Activated CD4-positive, alpha-beta memory T cell treated with anti-CD3 and anti-CD28 coated beads for 36 hours (primary cell): ENCODE data around the gene SETD9. TPM values are rescaled to one million over a fixed set of nuclear protein-coding genes. Genes with fewer than 3 reads are reported as not detected.

Experiments
- CTCF ChIA-PET: fragments of 350-600 bp; sonication (Branson Sonifier 250); formaldehyde crosslinking; loops from one replicate; lab custom pipeline; 2021; ENCODE audit warnings: antibody characterized with exemption, inconsistent platforms; lab: Charles Lee
- POLR2A ChIA-PET: fragments of 350-600 bp; sonication (Branson Sonifier 250); formaldehyde crosslinking; loops from one replicate; lab custom pipeline; 2021; ENCODE audit warnings: antibody characterized with exemption; lab: Charles Lee
- DNase-seq: peaks from one replicate; pipeline ENCODE4 v3.0.0-alpha.2; 2020
- H3K27ac Mint-ChIP-seq: one replicate; pipeline ENCODE4 v1.8.0; 2021; ENCODE audit warnings: mixed read lengths
- H3K27me3 Mint-ChIP-seq: one replicate; pipeline ENCODE4 v1.8.0; 2021; ENCODE audit warnings: mixed read lengths
- H3K36me3 Mint-ChIP-seq: one replicate; pipeline ENCODE4 v1.8.0; 2021; ENCODE audit warnings: mixed read lengths
- H3K4me1 Mint-ChIP-seq: one replicate; pipeline ENCODE4 v1.8.0; 2021; ENCODE audit warnings: low read depth, mixed read lengths
- H3K4me3 Mint-ChIP-seq: one replicate; pipeline ENCODE4 v1.8.0; 2021; ENCODE audit warnings: mild to moderate bottlenecking, mixed read lengths
- H3K9me3 Mint-ChIP-seq: one replicate; pipeline ENCODE4 v1.8.0; 2021; ENCODE audit warnings: mixed read lengths
- intact Hi-C: fragments of 100-400 bp; cut with micrococcal nuclease; formaldehyde crosslinking; loops from one replicate; pipeline ENCODE4 v1.15.1; 2023
- total RNA-seq, 2 experiments: library from RNA; stranded (reverse); gene quantifications; one replicate each; pipeline ENCODE4 v1.2.3, GENCODE V29; 2021

SETD9 gene
- total RNA-seq, 2 experiments from 2014 or later, result 5.1 to 7.4 TPM

GRCh38 chr5:56941981-56942380 lies 32.6 kb downstream of the SETD9 start:
- H3K36me3 Mint-ChIP-seq, result peaks cover 40% of the 10 kb centered on the region

GRCh38 chr5:56947052-56947451 lies 37.7 kb downstream of the SETD9 start:
- H3K4me3 Mint-ChIP-seq, result no peak overlapping the region
- peaks cover 11% of the 10 kb centered on the region for H3K4me1 Mint-ChIP-seq
- H3K27me3 Mint-ChIP-seq, result no peaks in the 10 kb centered on the region
- ChIA-PET POLR2A (no interaction called here), CTCF (interaction anchor here (0.9 kb wide), 1 partner anchor 277 kb away, joined by 4 read pairs; no protein-coding TSS in a partner anchor)
- H3K27ac Mint-ChIP-seq, result no peak overlapping the region
- no peak for DNase-seq
- intact Hi-C loops, result no loop called here
- H3K36me3 Mint-ChIP-seq, result peaks cover 24% of the 10 kb centered on the region
- no peaks in the 10 kb centered on the region for H3K9me3 Mint-ChIP-seq

More at GRCh38 chr5:56941981-56942380, 32.6 kb downstream of the SETD9 start:
- Mint-ChIP-seq H3K27ac (no peak overlapping the region), H3K4me3 (no peak overlapping the region), H3K27me3 (no peaks in the 10 kb centered on the region), H3K4me1 (no peaks in the 10 kb centered on the region), H3K9me3 (no peaks in the 10 kb centered on the region)
- no peak for DNase-seq
- intact Hi-C loops, result no loop called here
- POLR2A ChIA-PET, result no interaction called here
- CTCF ChIA-PET, result no interaction called here

GRCh38 chr5:56950626-56951125 lies 41.3 kb downstream of the SETD9 start:
- peak; percentile 67 for DNase-seq
- peak overlapping the region; percentile 69 for H3K27ac Mint-ChIP-seq
- peaks cover 15% of the 10 kb centered on the region for H3K4me1 Mint-ChIP-seq
- H3K4me3 Mint-ChIP-seq, result peak overlapping the region; percentile 96
- H3K27me3 Mint-ChIP-seq, result peaks cover 11% of the 10 kb centered on the region
- CTCF ChIA-PET, result interaction anchor here (0.6 to 1.7 kb wide), 6 partner anchors 50 to 609 kb away, joined by 3 to 10 read pairs (median 4); no protein-coding TSS in a partner anchor
- peaks cover 8% of the 10 kb centered on the region for H3K36me3 Mint-ChIP-seq
- POLR2A ChIA-PET, result interaction anchor here (0.7 to 1.6 kb wide), 2 partner anchors 40 to 222 kb away, joined by 3 to 13 read pairs; no protein-coding TSS in a partner anchor
- intact Hi-C loops, result loop anchor here (5.0 kb wide), 1 partner anchor 133 kb away; the partner anchor contains the start of gene MAP3K1
- H3K9me3 Mint-ChIP-seq, result no peaks in the 10 kb centered on the region

DNA sequence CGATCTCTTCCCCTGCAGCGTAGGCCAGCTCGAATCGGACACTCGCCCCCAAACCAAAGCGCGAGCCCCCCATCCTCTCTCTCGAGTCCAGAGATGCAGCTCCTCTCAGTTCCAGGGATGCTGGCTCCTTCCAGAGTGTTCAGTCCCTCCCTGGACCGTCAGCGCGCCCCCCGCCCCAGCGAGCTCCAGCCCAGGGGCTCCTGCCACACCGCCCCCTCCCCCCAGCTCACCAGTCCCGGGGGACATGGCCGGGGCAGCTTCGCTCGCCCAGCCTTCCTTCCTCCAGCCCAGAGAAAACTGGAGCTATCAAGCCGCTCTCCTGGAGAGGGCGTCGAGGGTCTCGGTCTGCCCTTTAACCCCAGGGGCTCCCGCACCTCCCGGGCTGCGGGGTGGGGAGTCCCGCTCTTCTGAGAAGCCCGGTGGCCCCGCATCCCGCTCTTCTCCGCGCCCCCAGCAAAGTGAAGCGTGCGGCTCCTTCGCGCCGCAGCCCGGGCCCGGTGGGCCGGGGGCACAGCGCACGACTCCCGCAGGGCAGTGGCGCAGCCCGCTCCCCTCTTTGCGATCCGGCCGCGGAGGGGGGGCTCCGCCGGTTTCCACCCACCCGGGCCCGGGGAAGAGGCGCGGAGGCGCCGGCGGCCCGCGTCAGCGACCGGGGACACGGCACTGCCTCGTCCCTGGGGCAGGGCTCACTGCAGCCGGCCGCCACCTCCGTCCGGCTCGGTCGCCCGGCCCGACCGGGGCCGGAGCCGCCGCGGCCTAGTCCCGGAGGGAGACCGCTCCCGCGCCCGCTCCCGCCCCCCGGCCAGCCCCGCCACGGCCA lies 41.9 kb downstream of the SETD9 start:
- Mint-ChIP-seq H3K27me3 (peaks cover 11% of the 10 kb centered on the region), H3K4me3 (peak overlapping the region; percentile 96), H3K4me1 (peaks cover 15% of the 10 kb centered on the region), H3K27ac (peak overlapping the region; percentile 69), H3K9me3 (no peaks in the 10 kb centered on the region), H3K36me3 (peaks cover 8% of the 10 kb centered on the region)
- DNase-seq, result peak; percentile 26
- intact Hi-C loops, result loop anchor here (5.0 kb wide), 1 partner anchor 134 kb away; the partner anchor contains the start of gene MAP3K1
- CTCF ChIA-PET, result interaction anchor here (0.6 to 1.7 kb wide), 6 partner anchors 12 to 269 kb away, joined by 3 to 10 read pairs (median 4); no protein-coding TSS in a partner anchor
- POLR2A ChIA-PET, result interaction anchor here (0.7 to 1.6 kb wide), 2 partner anchors 41 to 222 kb away, joined by 3 to 13 read pairs; no protein-coding TSS in a partner anchor

- Mint-ChIP-seq H3K4me1 (peaks cover 15% of the 10 kb centered on the region), H3K27me3 (peaks cover 11% of the 10 kb centered on the region), H3K4me3 (peak within 1 kb of the TSS; percentile 96), H3K36me3 (peaks cover 6% of the 10 kb centered on the region), H3K9me3 (no peaks in the 10 kb centered on the region), H3K27ac (peak within 1 kb of the TSS; percentile 69)
- DNase-seq, result peak; percentile 86
- POLR2A ChIA-PET, result no interaction called here
- CTCF ChIA-PET, result no interaction called here
- intact Hi-C loops, result loop anchor here (1.0 to 5.0 kb wide), 4 partner anchors 42 to 269 kb away; partner anchors contain the start of gene MAP3K1
These were observed 42.7 kb downstream of the SETD9 start, which contains the start of gene MIER3 for GRCh38 chr5:56951946-56952691. TSS of gene MIER3 (minus strand) at chr5:56952123. CDS start at chr5:56952102, 21 bp downstream.

DNA sequence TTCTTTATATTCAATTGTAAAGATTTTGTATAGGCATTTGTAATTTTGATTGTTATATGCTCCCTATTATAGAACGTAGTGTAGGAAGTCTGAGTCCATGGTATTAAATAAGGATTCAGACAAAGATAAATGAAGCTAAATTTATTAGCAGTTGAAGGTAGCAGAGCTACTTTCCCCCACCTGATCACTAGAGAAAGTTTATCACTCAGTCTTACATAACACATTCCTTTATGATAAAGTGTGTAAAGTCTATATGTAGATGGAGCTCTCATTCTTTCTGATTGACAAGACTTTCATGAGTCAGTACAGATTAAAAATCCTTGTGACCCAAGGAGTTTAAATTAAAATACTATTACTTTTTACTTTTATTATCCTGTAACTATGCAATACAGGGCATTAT lies 44.9 kb downstream of the SETD9 start:
- Mint-ChIP-seq H3K36me3 (no peaks in the 10 kb centered on the region), H3K27ac (no peak overlapping the region), H3K4me3 (no peak overlapping the region), H3K27me3 (peaks cover 15% of the 10 kb centered on the region), H3K4me1 (peaks cover 15% of the 10 kb centered on the region), H3K9me3 (no peaks in the 10 kb centered on the region)
- POLR2A ChIA-PET, result interaction anchor here (1.1 kb wide), 1 partner anchor 45 kb away, joined by 3 read pairs; the partner anchor contains the start of gene SETD9
- CTCF ChIA-PET, result no interaction called here
- no peak for DNase-seq
- intact Hi-C loops, result loop anchor here (5.0 kb wide), 1 partner anchor 137 kb away; the partner anchor contains the start of gene MAP3K1

- no peak for DNase-seq
- H3K27me3 Mint-ChIP-seq, result peaks cover 27% of the 10 kb centered on the region
- no peaks in the 10 kb centered on the region for H3K9me3 Mint-ChIP-seq
- POLR2A ChIA-PET, result no interaction called here
- no peak overlapping the region for H3K4me3 Mint-ChIP-seq
- intact Hi-C loops, result no loop called here
- no peak overlapping the region for H3K27ac Mint-ChIP-seq
- H3K4me1 Mint-ChIP-seq, result no peaks in the 10 kb centered on the region
- CTCF ChIA-PET, result interaction anchor here (0.8 kb wide), 1 partner anchor 180 kb away, joined by 3 read pairs; no protein-coding TSS in a partner anchor
- no peaks in the 10 kb centered on the region for H3K36me3 Mint-ChIP-seq
These were observed 49.2 kb downstream of the SETD9 start for GRCh38 chr5:56958595-56958994.

GRCh38 chr5:56959326-56959725 lies 49.9 kb downstream of the SETD9 start:
- Mint-ChIP-seq H3K36me3 (no peaks in the 10 kb centered on the region), H3K4me1 (no peaks in the 10 kb centered on the region), H3K27ac (no peak overlapping the region), H3K9me3 (no peaks in the 10 kb centered on the region), H3K4me3 (no peak overlapping the region), H3K27me3 (peaks cover 27% of the 10 kb centered on the region)
- intact Hi-C loops, result no loop called here
- ChIA-PET POLR2A (no interaction called here), CTCF (interaction anchor here (0.8 kb wide), 1 partner anchor 179 kb away, joined by 3 read pairs; no protein-coding TSS in a partner anchor)
- no peak for DNase-seq

- Mint-ChIP-seq H3K27me3 (peaks cover 25% of the 10 kb centered on the region), H3K27ac (no peak overlapping the region), H3K36me3 (no peaks in the 10 kb centered on the region), H3K4me3 (no peak overlapping the region), H3K9me3 (no peaks in the 10 kb centered on the region), H3K4me1 (no peaks in the 10 kb centered on the region)
- POLR2A ChIA-PET, result no interaction called here
- intact Hi-C loops, result no loop called here
- DNase-seq, result no peak
- CTCF ChIA-PET, result no interaction called here
These were observed 52.4 kb downstream of the SETD9 start for GRCh38 chr5:56961746-56962145.

DNA sequence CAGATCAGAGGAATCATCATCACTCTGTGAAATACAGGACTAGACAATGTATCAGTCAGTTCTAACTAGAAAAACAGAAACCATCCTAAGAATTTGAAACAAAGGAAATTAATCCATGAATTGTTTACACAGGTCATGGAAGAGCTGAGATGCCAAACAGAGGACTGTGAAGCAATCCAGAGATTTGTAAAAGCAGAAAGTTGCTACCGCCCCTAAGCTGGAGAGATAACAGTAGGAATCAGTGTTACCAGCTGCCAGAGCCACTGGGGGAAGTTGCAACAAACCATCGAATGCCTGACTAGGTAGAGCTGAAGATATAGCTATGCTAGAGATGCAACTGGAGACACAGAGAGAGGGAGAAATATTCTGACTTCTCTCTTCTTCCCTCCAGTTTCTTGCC lies 52.9 kb downstream of the SETD9 start:
- intact Hi-C loops, result no loop called here
- Mint-ChIP-seq H3K36me3 (no peaks in the 10 kb centered on the region), H3K9me3 (no peaks in the 10 kb centered on the region), H3K27ac (no peak overlapping the region), H3K4me1 (no peaks in the 10 kb centered on the region), H3K27me3 (peaks cover 25% of the 10 kb centered on the region), H3K4me3 (no peak overlapping the region)
- POLR2A ChIA-PET, result no interaction called here
- no peak for DNase-seq
- CTCF ChIA-PET, result no interaction called here

GRCh38 chr5:56963246-56963645 lies 53.9 kb downstream of the SETD9 start:
- Mint-ChIP-seq H3K4me1 (no peaks in the 10 kb centered on the region), H3K4me3 (no peak overlapping the region), H3K9me3 (no peaks in the 10 kb centered on the region), H3K36me3 (no peaks in the 10 kb centered on the region), H3K27ac (no peak overlapping the region), H3K27me3 (peaks cover 27% of the 10 kb centered on the region)
- intact Hi-C loops, result no loop called here
- no peak for DNase-seq
- ChIA-PET CTCF (no interaction called here), POLR2A (no interaction called here)
